Thyroid gland (tissue), 4 donors: ENCODE results near the gene VAV3.

ENCODE experiments used
- POLR2A ChIP-seq, 2 donors: fragments of 450-650 bp; IDR thresholded peaks; one replicate each; pipeline ENCODE4 v1.6.1; 2017; ENCODE audit warnings: antibody characterized with exemption in 2 of 2, mild to moderate bottlenecking in 2 of 2, moderate library complexity in 1 of 2
- TF ChIP-seq, protein P1 (sequence below), 6 experiments: fragments of 200-600 bp in 3 of 6; fragments of 450-650 bp in 3 of 6; sonication (generic) in 3 of 6; IDR thresholded peaks; one replicate each; pipeline ENCODE4 v1.5.1; 2016 to 2019; ENCODE audit warnings: antibody characterized with exemption in 6 of 6, mild to moderate bottlenecking in 2 of 6, inconsistent platforms in 1 of 6, moderate library complexity in 1 of 6

DNA sequence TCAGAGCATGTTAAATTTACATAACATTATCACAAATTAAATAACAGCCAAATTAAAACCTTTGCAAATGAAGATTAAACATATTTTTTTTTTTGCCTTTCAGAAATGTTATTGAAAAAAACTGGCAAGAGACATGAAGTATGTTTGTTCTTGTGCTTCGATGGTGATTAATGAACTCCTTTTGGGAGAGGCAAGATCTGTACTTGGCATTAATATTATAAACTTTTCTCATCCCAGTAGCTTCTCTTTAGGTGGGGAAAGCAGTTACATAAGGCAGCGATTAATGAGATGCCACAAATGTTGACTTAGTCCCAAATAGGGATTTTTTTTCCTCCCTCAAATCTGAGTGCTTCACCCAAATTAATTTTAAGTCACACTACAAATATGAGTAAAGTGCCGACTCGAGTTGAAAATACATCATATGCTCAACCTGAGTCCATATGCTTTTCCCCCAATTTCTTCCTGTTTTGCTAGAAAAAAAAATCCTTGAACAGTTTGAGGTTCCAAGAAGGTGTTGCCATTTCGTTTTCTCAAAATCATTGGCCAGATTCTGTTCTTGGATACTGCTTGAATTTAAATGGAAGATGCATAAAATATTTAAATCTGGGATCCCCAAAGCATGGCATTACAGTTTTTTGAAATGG is 294.5 kb downstream of the VAV3 start:
- TF ChIP-seq, protein P1, sequence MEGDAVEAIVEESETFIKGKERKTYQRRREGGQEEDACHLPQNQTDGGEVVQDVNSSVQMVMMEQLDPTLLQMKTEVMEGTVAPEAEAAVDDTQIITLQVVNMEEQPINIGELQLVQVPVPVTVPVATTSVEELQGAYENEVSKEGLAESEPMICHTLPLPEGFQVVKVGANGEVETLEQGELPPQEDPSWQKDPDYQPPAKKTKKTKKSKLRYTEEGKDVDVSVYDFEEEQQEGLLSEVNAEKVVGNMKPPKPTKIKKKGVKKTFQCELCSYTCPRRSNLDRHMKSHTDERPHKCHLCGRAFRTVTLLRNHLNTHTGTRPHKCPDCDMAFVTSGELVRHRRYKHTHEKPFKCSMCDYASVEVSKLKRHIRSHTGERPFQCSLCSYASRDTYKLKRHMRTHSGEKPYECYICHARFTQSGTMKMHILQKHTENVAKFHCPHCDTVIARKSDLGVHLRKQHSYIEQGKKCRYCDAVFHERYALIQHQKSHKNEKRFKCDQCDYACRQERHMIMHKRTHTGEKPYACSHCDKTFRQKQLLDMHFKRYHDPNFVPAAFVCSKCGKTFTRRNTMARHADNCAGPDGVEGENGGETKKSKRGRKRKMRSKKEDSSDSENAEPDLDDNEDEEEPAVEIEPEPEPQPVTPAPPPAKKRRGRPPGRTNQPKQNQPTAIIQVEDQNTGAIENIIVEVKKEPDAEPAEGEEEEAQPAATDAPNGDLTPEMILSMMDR (IDR thresholded peaks at IDR 0.05) = no peak
- TF ChIP-seq POLR2A (IDR thresholded peaks at IDR 0.05) = no peak
